Mesenchymal stem cell (in vitro differentiated cells and primary cell): ENCODE measurements around the gene CP.

Source experiments
- DNase-seq: peaks from one replicate; pipeline ENCODE4 v3.0.0-alpha.2; 2013
- H2AFZ ChIP-seq: one replicate; pipeline ENCODE4 v1.6.1; 2013; ENCODE audit warnings: low read depth, mild to moderate bottlenecking, control low read depth, inconsistent platforms, low read length, moderate library complexity
- H2AK5ac ChIP-seq: 2 replicates; pipeline ENCODE4 v1.6.1; 2013; ENCODE audit warnings: low read length, moderate library complexity, mild to moderate bottlenecking, inconsistent platforms; ENCODE audit not compliant: severe bottlenecking
- H2BK120ac ChIP-seq: one replicate; pipeline ENCODE4 v1.6.1; 2013; ENCODE audit warnings: low read depth, mild to moderate bottlenecking, inconsistent platforms, low read length, moderate library complexity
- H2BK12ac ChIP-seq, 2 experiments: one replicate each; pipeline ENCODE4 v1.6.1; 2013; ENCODE audit warnings: inconsistent platforms in 2 of 2, low read length in 2 of 2, mild to moderate bottlenecking in 2 of 2, moderate library complexity in 2 of 2, control low read depth in 1 of 2
- H2BK15ac ChIP-seq: one replicate; pipeline ENCODE4 v1.6.1; 2013; ENCODE audit warnings: mild to moderate bottlenecking, low read depth, inconsistent platforms; ENCODE audit not compliant: poor library complexity, severe bottlenecking
- H2BK5ac ChIP-seq: 2 replicates; pipeline ENCODE4 v1.6.1; 2013; ENCODE audit warnings: low read depth, mild to moderate bottlenecking, low read length, control low read depth, inconsistent platforms; ENCODE audit not compliant: poor library complexity, severe bottlenecking
- H3K14ac ChIP-seq, 2 experiments: one replicate each; pipeline ENCODE4 v1.6.1; 2013; ENCODE audit warnings: inconsistent platforms in 2 of 2, low read length in 2 of 2, control low read depth in 1 of 2, mild to moderate bottlenecking in 1 of 2, moderate library complexity in 1 of 2
- H3K18ac ChIP-seq, 2 experiments: one replicate each; pipeline ENCODE4 v1.6.1; 2013; ENCODE audit warnings: inconsistent platforms in 2 of 2, low read length in 2 of 2, control low read depth in 1 of 2, low read depth in 1 of 2, mild to moderate bottlenecking in 1 of 2
- H3K23ac ChIP-seq, 2 experiments: one replicate each; pipeline ENCODE4 v1.6.1; 2013; ENCODE audit warnings: inconsistent platforms in 2 of 2, low read length in 2 of 2, mild to moderate bottlenecking in 2 of 2, moderate library complexity in 2 of 2, control low read depth in 1 of 2
- H3K27ac ChIP-seq: 2 replicates; pipeline ENCODE4 v1.5.1; 2013; ENCODE audit warnings: mild to moderate bottlenecking, moderate library complexity, low read length, control low read depth, inconsistent platforms; ENCODE audit not compliant: poor library complexity, severe bottlenecking
- H3K27me3 ChIP-seq, 2 experiments: 2 replicates each; pipeline versions ENCODE4 v1.6.1 to v1.7.0; 2013; ENCODE audit warnings: low read length in 2 of 2, mild to moderate bottlenecking in 2 of 2, moderate library complexity in 2 of 2, control low read depth in 1 of 2, inconsistent platforms in 1 of 2; ENCODE audit not compliant: control insufficient read depth in 1 of 2, insufficient read depth in 1 of 2
- H3K36me3 ChIP-seq, 2 experiments: 2 replicates each; pipeline versions ENCODE4 v1.6.1 to v1.7.0; 2013; ENCODE audit warnings: low read length in 2 of 2, control low read depth in 1 of 2, inconsistent platforms in 1 of 2, low read depth in 1 of 2, mild to moderate bottlenecking in 1 of 2; ENCODE audit not compliant: insufficient read depth in 2 of 2, control insufficient read depth in 1 of 2
- H3K4ac ChIP-seq, 2 experiments: one replicate each; pipeline ENCODE4 v1.6.1; 2013; ENCODE audit warnings: inconsistent platforms in 2 of 2, low read length in 2 of 2, mild to moderate bottlenecking in 2 of 2, moderate library complexity in 2 of 2, control low read depth in 1 of 2, low read depth in 1 of 2
- H3K4me1 ChIP-seq: 2 replicates; pipeline ENCODE4 v1.6.1; 2013; ENCODE audit warnings: low read depth, low read length, control low read depth; ENCODE audit not compliant: control insufficient read depth, insufficient read depth
- H3K4me2 ChIP-seq: 2 replicates; pipeline ENCODE4 v1.6.1; 2013; ENCODE audit warnings: low read length, mild to moderate bottlenecking, inconsistent platforms; ENCODE audit not compliant: poor library complexity, severe bottlenecking
- H3K4me3 ChIP-seq, 2 experiments: 2 replicates each; pipeline versions ENCODE4 v1.5.1 to v1.7.0; 2013; ENCODE audit warnings: low read length in 2 of 2, mild to moderate bottlenecking in 2 of 2, control low read depth in 1 of 2, low read depth in 1 of 2; ENCODE audit not compliant: insufficient read depth in 1 of 2
- H3K79me1 ChIP-seq: replicated peaks from 2 replicates; pipeline ENCODE4 v1.6.1; 2013; ENCODE audit warnings: mild to moderate bottlenecking, control low read depth, low read length, inconsistent platforms; ENCODE audit not compliant: poor library complexity, severe bottlenecking
- H3K9ac ChIP-seq: 2 replicates; pipeline ENCODE4 v1.7.0; 2013; ENCODE audit warnings: mild to moderate bottlenecking, low read length, moderate library complexity
- H3K9me3 ChIP-seq: 2 replicates; pipeline ENCODE4 v1.7.0; 2013; ENCODE audit warnings: mild to moderate bottlenecking, low read length; ENCODE audit not compliant: control insufficient read depth
- H4K8ac ChIP-seq: one replicate; pipeline ENCODE4 v1.6.1; 2013; ENCODE audit warnings: inconsistent platforms, mild to moderate bottlenecking, low read length, moderate library complexity
- H4K91ac ChIP-seq: one replicate; pipeline ENCODE4 v1.6.1; 2013; ENCODE audit warnings: mild to moderate bottlenecking, low read length, inconsistent platforms
- WGBS: methylation state at CpG from one replicate; pipeline ENCODE4 v1.1.7; 2013; ENCODE audit warnings: mixed read lengths; 5-methylcytosine and 5-hydroxymethylcytosine counted together

The CP gene

DNA sequence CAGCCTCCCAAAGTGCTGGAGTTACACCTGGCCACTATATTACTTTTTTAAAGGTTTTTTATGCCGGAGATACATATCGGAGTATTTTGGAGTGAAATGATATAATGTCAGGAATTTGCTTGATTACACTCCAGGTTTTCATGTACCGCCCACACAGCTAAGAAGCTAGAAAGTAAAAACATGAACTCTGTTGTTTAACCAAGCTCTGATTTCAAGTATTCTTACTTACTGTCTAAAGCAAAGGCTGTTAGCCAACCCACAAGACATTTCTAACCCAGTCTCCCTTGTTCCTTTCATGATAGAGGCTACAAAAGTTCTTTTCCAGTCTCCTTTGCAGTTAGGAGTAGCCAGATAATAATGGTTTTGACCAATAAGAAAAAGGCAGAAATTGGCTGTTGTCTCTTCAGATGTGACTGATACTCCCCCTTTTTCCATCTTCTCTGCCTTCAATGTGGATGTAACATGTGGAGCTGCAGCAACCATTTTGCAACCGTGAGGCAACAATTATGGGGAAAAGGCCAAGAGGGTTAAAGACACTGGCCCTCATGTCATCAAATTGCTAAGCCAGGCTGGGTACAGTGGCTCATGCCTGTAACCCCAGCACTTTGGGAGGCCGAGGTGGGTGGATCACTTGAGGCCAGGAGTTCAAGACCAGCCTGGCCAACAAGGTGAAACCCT lies 6.1 kb upstream of the CP start:
- H3K9ac ChIP-seq, result no peak overlapping the region
- H2AFZ ChIP-seq, result no peak overlapping the region
- no peak overlapping the region for H2AK5ac ChIP-seq
- no peak overlapping the region for H4K91ac ChIP-seq
- H2BK5ac ChIP-seq, result no peak overlapping the region
- H3K4me3 ChIP-seq, result no peak overlapping the region
- no peak overlapping the region for H3K4me2 ChIP-seq
- peak overlapping the region; percentile 3 to 15 for H3K18ac ChIP-seq
- no peaks in the 10 kb centered on the region for H3K79me1 ChIP-seq
- no peaks in the 10 kb centered on the region for H3K27me3 ChIP-seq
- H3K9me3 ChIP-seq, result no peaks in the 10 kb centered on the region
- no peaks in the 10 kb centered on the region for H3K36me3 ChIP-seq
- no peak overlapping the region for H2BK120ac ChIP-seq
- H2BK12ac ChIP-seq, result peak overlapping the region in 1 of 2 experiments; percentile 0
- H4K8ac ChIP-seq, result no peak overlapping the region
- no peak overlapping the region for H3K23ac ChIP-seq
- no peak overlapping the region for H3K4ac ChIP-seq
- DNase-seq, result no peak
- H3K4me1 ChIP-seq, result peaks cover 5% of the 10 kb centered on the region
- WGBS, result 100% methylated on average over 4 of the region's 5 CpGs
- H2BK15ac ChIP-seq, result no peak overlapping the region
- H3K27ac ChIP-seq, result no peak overlapping the region
- H3K14ac ChIP-seq, result no peak overlapping the region

DNA sequence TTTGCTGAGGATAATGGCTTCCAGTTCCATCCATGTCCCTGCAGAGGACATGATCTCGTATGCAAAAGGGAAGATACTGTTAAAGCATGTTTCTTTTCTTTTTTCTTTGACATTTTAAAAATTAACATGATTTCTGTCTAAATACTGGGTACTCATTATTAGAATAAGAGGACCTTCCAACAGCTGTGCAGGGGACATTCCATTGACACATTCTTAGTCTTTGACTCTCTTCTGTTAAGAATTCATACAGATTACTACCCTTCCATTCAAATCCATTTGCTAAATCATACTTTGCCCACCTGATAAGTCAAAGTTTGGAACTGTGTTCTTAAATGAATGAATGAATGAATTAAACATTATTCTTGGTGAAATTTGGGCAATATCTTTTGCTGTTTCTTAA lies 5.1 kb upstream of the CP start:
- H3K4me2 ChIP-seq, result no peak overlapping the region
- no peak overlapping the region for H3K4ac ChIP-seq
- no peak overlapping the region for H2AFZ ChIP-seq
- H2BK15ac ChIP-seq, result no peak overlapping the region
- no peak overlapping the region for H3K4me3 ChIP-seq
- H3K36me3 ChIP-seq, result no peaks in the 10 kb centered on the region
- no peak overlapping the region for H2BK12ac ChIP-seq
- no peak overlapping the region for H2BK5ac ChIP-seq
- no CpG with 5 or more reads among the region's 1 CpG for WGBS
- H3K14ac ChIP-seq, result no peak overlapping the region
- peak overlapping the region; percentile 66 for H4K91ac ChIP-seq
- DNase-seq, result no peak
- no peak overlapping the region for H2AK5ac ChIP-seq
- H3K9ac ChIP-seq, result no peak overlapping the region
- no peaks in the 10 kb centered on the region for H3K79me1 ChIP-seq
- no peak overlapping the region for H4K8ac ChIP-seq
- H3K27ac ChIP-seq, result no peak overlapping the region
- H3K9me3 ChIP-seq, result no peaks in the 10 kb centered on the region
- no peak overlapping the region for H3K23ac ChIP-seq
- no peaks in the 10 kb centered on the region for H3K27me3 ChIP-seq
- H3K4me1 ChIP-seq, result peaks cover 5% of the 10 kb centered on the region
- H2BK120ac ChIP-seq, result peak overlapping the region; percentile 78
- peak overlapping the region in 1 of 2 experiments; percentile 61 for H3K18ac ChIP-seq

GRCh38 chr3:149224736-149225594 lies 3.3 kb upstream of the CP start:
- peak overlapping the region; percentile 54 to 57 for H3K18ac ChIP-seq
- H3K79me1 ChIP-seq, result no peaks in the 10 kb centered on the region
- H3K23ac ChIP-seq, result no peak overlapping the region
- H2AFZ ChIP-seq, result peak overlapping the region; percentile 18
- H3K4me2 ChIP-seq, result peak overlapping the region; percentile 49
- WGBS, result 5% methylated on average over 3 of the region's 9 CpGs
- H3K14ac ChIP-seq, result peak overlapping the region in 1 of 2 experiments; percentile 36
- peak overlapping the region; percentile 73 for H3K9ac ChIP-seq
- H4K8ac ChIP-seq, result peak overlapping the region; percentile 85
- no peaks in the 10 kb centered on the region for H3K36me3 ChIP-seq
- peak; percentile 99 for DNase-seq
- H2BK120ac ChIP-seq, result no peak overlapping the region
- peak overlapping the region; percentile 68 for H4K91ac ChIP-seq
- H3K4me3 ChIP-seq, result peak overlapping the region in 1 of 2 experiments; percentile 74
- no peak overlapping the region for H2BK15ac ChIP-seq
- H3K27ac ChIP-seq, result peak overlapping the region; percentile 69
- H2AK5ac ChIP-seq, result no peak overlapping the region
- H2BK5ac ChIP-seq, result no peak overlapping the region
- H3K9me3 ChIP-seq, result no peaks in the 10 kb centered on the region
- H3K4me1 ChIP-seq, result peaks cover 5% of the 10 kb centered on the region
- peak overlapping the region; percentile 87 to 92 for H3K4ac ChIP-seq
- H2BK12ac ChIP-seq, result peak overlapping the region in 1 of 2 experiments; percentile 57
- H3K27me3 ChIP-seq, result no peaks in the 10 kb centered on the region

- Histone ChIP-seq H3K9me3 (no peaks in the 10 kb centered on the region), H3K4ac (peak overlapping the region; percentile 7 to 56)
- 98% methylated on average over 6 of the region's 6 CpGs for WGBS
Measured at GRCh38 chr3:149223461-149223820, 1.8 kb upstream of the CP start.

More at GRCh38 chr3:149223461-149223820, 1.8 kb upstream of the CP start:
- Histone ChIP-seq H3K23ac (no peak overlapping the region), H3K14ac (no peak overlapping the region), H3K4me1 (peaks cover 5% of the 10 kb centered on the region), H3K9ac (no peak overlapping the region), H3K36me3 (no peaks in the 10 kb centered on the region), H4K91ac (peak overlapping the region; percentile 85), H3K4me2 (no peak overlapping the region), H3K79me1 (no peaks in the 10 kb centered on the region), H2AFZ (no peak overlapping the region), H2AK5ac (peak overlapping the region; percentile 2), H2BK12ac (peak overlapping the region; percentile 46 to 97), H4K8ac (peak overlapping the region; percentile 97), H2BK120ac (peak overlapping the region; percentile 9), H3K18ac (peak overlapping the region; percentile 40 to 96), H3K4me3 (no peak overlapping the region), H3K27ac (no peak overlapping the region), H2BK15ac (no peak overlapping the region), H2BK5ac (no peak overlapping the region), H3K27me3 (no peaks in the 10 kb centered on the region)
- DNase-seq, result no peak
